Suprapubic skin (tissue), 4 donors: ENCODE results near the gene GPR137B. TPM values are rescaled to one million over a fixed set of nuclear protein-coding genes. Genes with fewer than 3 reads are reported as not detected.

Source experiments
- DNase-seq, 2 donors: peaks; one replicate each; pipeline ENCODE4 v3.0.0-alpha.2; 2019; ENCODE audit warnings: low spot score in 2 of 2
- H3K27ac ChIP-seq: fragments of 200-600 bp; sonication (generic); one replicate; pipeline ENCODE4 v1.5.1; 2019
- H3K27me3 ChIP-seq: fragments of 200-600 bp; sonication (generic); one replicate; pipeline ENCODE4 v1.5.1; 2019
- H3K36me3 ChIP-seq: fragments of 200-600 bp; sonication (generic); one replicate; pipeline ENCODE4 v1.5.1; 2019
- H3K4me1 ChIP-seq: fragments of 200-600 bp; sonication (generic); one replicate; pipeline ENCODE4 v1.5.1; 2019
- H3K4me3 ChIP-seq: fragments of 200-600 bp; sonication (generic); one replicate; pipeline ENCODE4 v1.5.1; 2019; ENCODE audit warnings: mild to moderate bottlenecking
- H3K9me3 ChIP-seq: fragments of 200-600 bp; sonication (generic); one replicate; pipeline ENCODE4 v1.5.1; 2019
- CTCF ChIP-seq, 2 donors: fragments of 200-600 bp in 1 of 2; fragments of 450-650 bp in 1 of 2; sonication (generic) in 1 of 2; IDR thresholded peaks; one replicate each; pipeline ENCODE4 v1.5.1; 2016 to 2019; ENCODE audit warnings: antibody characterized with exemption in 2 of 2, mild to moderate bottlenecking in 1 of 2, moderate library complexity in 1 of 2
- EP300 ChIP-seq: sonication (generic); formaldehyde crosslinking; IDR thresholded peaks from one replicate; pipeline ENCODE4 v1.6.1; 2017; ENCODE audit warnings: antibody characterized with exemption
- POLR2A ChIP-seq, 2 donors: fragments of 450-650 bp; IDR thresholded peaks; one replicate each; pipeline ENCODE4 v1.6.1; 2017; ENCODE audit warnings: antibody characterized with exemption in 2 of 2, mild to moderate bottlenecking in 2 of 2, moderate library complexity in 2 of 2
- POLR2AphosphoS5 ChIP-seq, 3 donors: sonication (generic); formaldehyde crosslinking; IDR thresholded peaks; one replicate each; pipeline ENCODE4 v1.6.1; 2017; ENCODE audit warnings: antibody characterized with exemption in 3 of 3
- WGBS: methylation state at CpG from one replicate; pipeline ENCODE4 v1.1.5; 2018; 5-methylcytosine and 5-hydroxymethylcytosine counted together
- total RNA-seq, 4 donors: library from RNA; depleted of rRNA; stranded (reverse); fragments of >200 nt; gene quantifications; one replicate each; pipeline ENCODE4 v1.1.0, GENCODE V29; 2016

The GPR137B gene
- total RNA-seq, 4 donors from 2014 or later = 34.9 to 60.0 (median 47.2) TPM

- Histone ChIP-seq H3K27ac (no peak overlapping the region), H3K4me3 (no peak overlapping the region), H3K4me1 (no peaks in the 10 kb centered on the region), H3K9me3 (peaks cover 9% of the 10 kb centered on the region), H3K36me3 (peaks cover 12% of the 10 kb centered on the region), H3K27me3 (no peaks in the 10 kb centered on the region)
- 87% methylated on average over 6 of the region's 7 CpGs for WGBS
- no peak for DNase-seq
- no peak for TF ChIP-seq POLR2AphosphoS5 (IDR thresholded peaks at IDR 0.05)
- no peak for TF ChIP-seq CTCF (IDR thresholded peaks at IDR 0.05)
- no peak for TF ChIP-seq POLR2A (IDR thresholded peaks at IDR 0.05)
- no peak for TF ChIP-seq EP300
These were observed 21.9 kb downstream of the GPR137B start for GRCh38 chr1:236164273-236164672.

GRCh38 chr1:236165238-236165981, 23.1 kb downstream of the GPR137B start:
- no peak overlapping the region for H3K4me3 ChIP-seq
- peaks cover 14% of the 10 kb centered on the region for H3K36me3 ChIP-seq
- H3K4me1 ChIP-seq = no peaks in the 10 kb centered on the region
- H3K9me3 ChIP-seq = peaks cover 9% of the 10 kb centered on the region
- DNase-seq = no peak
- H3K27ac ChIP-seq = no peak overlapping the region
- 92% methylated on average over 10 of the region's 10 CpGs for WGBS
- TF ChIP-seq POLR2A (IDR thresholded peaks at IDR 0.05) (no peak), EP300 (no peak), CTCF (IDR thresholded peaks at IDR 0.05) (no peak), POLR2AphosphoS5 (IDR thresholded peaks at IDR 0.05) (no peak)
- no peaks in the 10 kb centered on the region for H3K27me3 ChIP-seq

- TF ChIP-seq POLR2AphosphoS5 (IDR thresholded peaks at IDR 0.05) = no peak
- TF ChIP-seq CTCF (IDR thresholded peaks at IDR 0.05) = no peak
- TF ChIP-seq EP300 = no peak
- WGBS = 81% methylated on average over 6 of the region's 6 CpGs
- peaks cover 14% of the 10 kb centered on the region for H3K36me3 ChIP-seq
- no peaks in the 10 kb centered on the region for H3K27me3 ChIP-seq
- peaks cover 7% of the 10 kb centered on the region for H3K9me3 ChIP-seq
- no peak overlapping the region for H3K4me3 ChIP-seq
- no peak for DNase-seq
- no peak overlapping the region for H3K27ac ChIP-seq
- no peaks in the 10 kb centered on the region for H3K4me1 ChIP-seq
These were observed 23.7 kb downstream of the GPR137B start for GRCh38 chr1:236166041-236166440.

- no peaks in the 10 kb centered on the region for H3K9me3 ChIP-seq
- 94% methylated on average over 7 of the region's 7 CpGs for WGBS
- H3K27ac ChIP-seq = no peak overlapping the region
- DNase-seq = no peak
- H3K36me3 ChIP-seq = peaks cover 14% of the 10 kb centered on the region
- no peaks in the 10 kb centered on the region for H3K27me3 ChIP-seq
- TF ChIP-seq CTCF (IDR thresholded peaks at IDR 0.05) (no peak), POLR2A (IDR thresholded peaks at IDR 0.05) (no peak), POLR2AphosphoS5 (IDR thresholded peaks at IDR 0.05) (no peak), EP300 (no peak)
- H3K4me1 ChIP-seq = no peaks in the 10 kb centered on the region
- no peak overlapping the region for H3K4me3 ChIP-seq
These were observed 24.8 kb downstream of the GPR137B start for GRCh38 chr1:236167154-236167553.

- no peak for TF ChIP-seq CTCF (IDR thresholded peaks at IDR 0.05)
- no peak for TF ChIP-seq POLR2A (IDR thresholded peaks at IDR 0.05)
- no peak for TF ChIP-seq EP300
- TF ChIP-seq POLR2AphosphoS5 (IDR thresholded peaks at IDR 0.05) = no peak
- no peak for DNase-seq
- Histone ChIP-seq H3K4me1 (no peaks in the 10 kb centered on the region), H3K4me3 (no peak overlapping the region), H3K9me3 (no peaks in the 10 kb centered on the region), H3K27me3 (no peaks in the 10 kb centered on the region), H3K27ac (no peak overlapping the region), H3K36me3 (peaks cover 14% of the 10 kb centered on the region)
- 85% methylated on average over 4 of the region's 4 CpGs for WGBS
These were observed 25.2 kb downstream of the GPR137B start for GRCh38 chr1:236167578-236167977.
